Measurements from ENCODE around the gene PCA3.

PCA3 gene

DNA sequence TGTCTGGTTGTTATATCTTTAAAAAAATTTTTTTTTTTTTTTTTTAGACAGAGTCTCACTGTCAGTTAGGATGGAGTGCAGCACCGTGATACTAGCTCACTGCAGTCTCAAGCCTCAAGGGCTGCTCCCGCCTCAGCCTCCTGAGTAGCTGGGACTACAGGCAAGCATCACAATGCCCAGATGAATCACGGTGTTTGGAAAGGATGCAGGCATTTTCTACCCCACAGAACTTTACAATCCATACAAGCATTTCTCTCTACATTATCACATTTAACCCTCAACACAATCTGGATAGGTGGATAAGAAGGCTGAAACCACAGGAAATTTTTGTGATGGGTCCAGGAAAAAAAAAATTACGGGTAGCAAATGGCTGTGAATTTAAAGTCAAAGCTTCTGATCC, 5.8 kb upstream of the PCA3 start:
- no peak for DNase-seq

DNA sequence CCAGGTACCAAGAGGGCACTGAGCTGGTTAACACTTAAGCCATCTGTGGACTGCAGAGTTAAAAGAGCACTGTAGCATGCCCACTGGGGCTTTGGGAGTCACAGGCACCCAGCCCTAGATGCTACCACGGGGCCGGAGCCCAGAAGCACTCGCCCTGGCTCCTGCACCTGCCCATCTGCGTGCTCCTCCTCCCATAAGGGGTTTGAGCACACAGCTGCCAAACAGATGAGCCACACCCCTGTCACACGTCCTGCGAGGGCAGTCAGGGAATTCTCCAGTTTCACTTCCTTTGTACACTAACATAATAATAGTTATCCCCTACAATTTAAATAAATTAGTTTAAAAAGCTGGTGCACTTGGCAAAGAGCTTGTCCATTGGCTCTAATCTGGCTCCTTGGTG, 4.5 kb upstream of the PCA3 start:
- DNase-seq = no peak

DNA sequence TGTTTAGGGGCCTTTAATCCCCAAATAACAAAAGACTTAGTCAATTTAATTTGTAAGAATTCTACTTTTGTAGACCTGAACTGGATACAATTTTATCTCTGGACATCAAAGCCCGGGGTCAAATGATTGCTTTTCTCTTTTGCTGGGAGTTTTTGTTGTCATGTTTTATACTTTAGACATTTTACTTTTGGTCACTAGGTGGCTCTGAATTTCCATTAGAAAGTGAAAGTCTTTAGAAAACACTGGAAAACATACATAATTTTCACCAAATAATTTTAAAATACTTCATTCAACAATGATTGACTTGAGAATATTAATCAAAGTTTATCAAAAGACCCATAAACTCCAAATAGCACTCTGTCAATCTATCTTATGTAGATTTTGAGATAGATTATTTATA, 2.8 kb upstream of the PCA3 start:
- DNase-seq = no peak

DNA sequence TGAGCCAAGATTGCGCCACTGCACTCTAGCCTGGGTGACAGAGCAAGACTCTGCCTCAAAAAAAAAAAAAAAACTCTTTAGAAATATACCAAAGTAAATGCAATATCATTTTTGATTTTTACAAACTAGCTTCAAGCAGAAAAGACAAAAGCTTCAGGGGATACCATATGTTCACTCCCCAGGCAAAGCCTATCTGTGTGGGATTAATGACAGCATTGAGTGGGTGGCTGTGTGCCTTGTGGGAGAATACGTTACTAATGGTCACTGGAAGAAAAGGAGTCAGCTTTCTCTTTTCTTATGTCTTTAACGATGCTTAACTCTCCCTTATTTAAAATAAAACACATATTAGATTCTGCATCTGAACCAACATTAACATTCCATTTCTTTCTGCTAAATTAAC, 1.9 kb downstream of the PCA3 start:
- DNase-seq = no peak

DNA sequence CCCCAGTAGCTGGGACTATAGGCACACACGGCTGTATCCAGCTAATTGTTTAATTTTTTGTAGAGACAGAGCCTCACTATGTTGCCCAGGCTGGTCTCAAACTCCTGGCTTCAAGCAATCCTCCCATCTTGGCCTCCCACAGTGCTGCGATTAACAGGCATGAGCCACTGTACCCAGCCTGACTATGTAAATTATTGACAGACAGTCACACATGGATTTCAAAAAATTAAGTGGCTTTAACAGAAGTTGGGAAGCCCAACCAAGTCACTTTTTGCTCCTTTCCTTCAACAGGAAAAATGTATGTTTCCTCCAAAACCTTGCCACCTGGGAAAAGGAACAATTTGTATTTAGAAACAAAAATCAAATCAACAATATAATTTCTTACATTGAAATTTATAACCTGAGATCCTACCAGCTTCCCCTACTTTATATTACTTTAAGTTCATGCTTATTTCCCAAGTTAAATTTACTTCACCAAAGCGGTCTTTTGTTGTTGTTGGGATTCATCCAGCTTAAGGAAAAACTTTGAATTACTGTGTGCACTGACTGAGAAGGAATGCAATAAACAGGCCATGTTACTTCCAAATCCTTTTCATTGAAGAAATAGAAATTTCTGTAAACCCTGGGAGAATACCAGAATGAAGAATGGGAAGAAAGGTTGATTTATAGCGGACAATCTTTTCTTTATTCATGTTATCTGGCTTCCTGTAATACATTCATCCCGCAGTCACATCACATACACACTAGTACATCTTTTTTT, 8.6 kb downstream of the PCA3 start:
- no peak for DNase-seq

DNA sequence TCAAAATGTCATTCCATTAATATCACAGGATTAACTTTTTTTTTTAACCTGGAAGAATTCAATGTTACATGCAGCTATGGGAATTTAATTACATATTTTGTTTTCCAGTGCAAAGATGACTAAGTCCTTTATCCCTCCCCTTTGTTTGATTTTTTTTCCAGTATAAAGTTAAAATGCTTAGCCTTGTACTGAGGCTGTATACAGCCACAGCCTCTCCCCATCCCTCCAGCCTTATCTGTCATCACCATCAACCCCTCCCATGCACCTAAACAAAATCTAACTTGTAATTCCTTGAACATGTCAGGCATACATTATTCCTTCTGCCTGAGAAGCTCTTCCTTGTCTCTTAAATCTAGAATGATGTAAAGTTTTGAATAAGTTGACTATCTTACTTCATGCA, 20.6 kb downstream of the PCA3 start:
- DNase-seq = no peak

DNA sequence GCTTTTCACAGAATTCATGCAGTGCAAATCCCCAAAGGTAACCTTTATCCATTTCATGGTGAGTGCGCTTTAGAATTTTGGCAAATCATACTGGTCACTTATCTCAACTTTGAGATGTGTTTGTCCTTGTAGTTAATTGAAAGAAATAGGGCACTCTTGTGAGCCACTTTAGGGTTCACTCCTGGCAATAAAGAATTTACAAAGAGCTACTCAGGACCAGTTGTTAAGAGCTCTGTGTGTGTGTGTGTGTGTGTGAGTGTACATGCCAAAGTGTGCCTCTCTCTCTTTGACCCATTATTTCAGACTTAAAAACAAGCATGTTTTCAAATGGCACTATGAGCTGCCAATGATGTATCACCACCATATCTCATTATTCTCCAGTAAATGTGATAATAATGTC, 21.3 kb downstream of the PCA3 start:
- DNase-seq = no peak

DNA sequence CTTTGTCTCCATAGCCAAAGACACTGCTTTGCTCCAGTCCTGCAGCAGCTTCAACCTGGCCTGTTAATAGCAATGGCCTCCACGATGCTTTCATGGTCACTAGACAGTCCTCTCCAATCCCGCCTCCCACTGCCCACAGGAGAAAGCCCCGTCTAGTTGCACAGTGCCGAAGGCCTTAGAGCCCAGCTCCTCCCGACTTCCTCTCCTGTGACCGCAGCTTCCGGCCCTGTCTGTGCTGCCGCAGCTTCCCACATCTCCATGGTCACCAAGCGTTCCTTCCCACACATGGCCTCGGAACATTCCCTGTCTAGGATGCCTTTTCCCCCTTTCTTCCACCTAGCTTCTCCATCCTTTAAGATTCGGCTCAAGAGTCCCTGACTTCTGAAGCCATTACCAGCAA, 23.4 kb downstream of the PCA3 start:
- DNase-seq = no peak

DNA sequence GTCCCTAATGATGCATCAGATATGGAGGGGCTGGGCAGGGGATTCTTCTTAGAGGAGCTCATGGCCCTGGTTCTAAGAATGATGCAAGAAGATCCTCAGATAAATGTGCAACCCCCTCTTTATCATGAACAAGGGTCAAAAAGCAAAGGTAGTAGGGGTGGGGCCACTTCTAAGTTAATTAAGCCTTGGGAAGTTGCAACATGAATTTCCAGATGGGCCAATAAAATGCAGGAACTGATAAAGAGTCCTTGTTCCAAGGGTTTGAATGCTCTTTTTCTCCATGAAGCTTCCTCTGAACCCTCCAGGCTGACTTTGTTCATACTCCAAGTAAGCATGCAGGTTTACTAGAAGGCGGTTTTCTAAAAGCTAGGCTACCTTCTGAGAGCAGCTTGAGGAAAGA, 25.6 kb downstream of the PCA3 start:
- DNase-seq = no peak

DNA sequence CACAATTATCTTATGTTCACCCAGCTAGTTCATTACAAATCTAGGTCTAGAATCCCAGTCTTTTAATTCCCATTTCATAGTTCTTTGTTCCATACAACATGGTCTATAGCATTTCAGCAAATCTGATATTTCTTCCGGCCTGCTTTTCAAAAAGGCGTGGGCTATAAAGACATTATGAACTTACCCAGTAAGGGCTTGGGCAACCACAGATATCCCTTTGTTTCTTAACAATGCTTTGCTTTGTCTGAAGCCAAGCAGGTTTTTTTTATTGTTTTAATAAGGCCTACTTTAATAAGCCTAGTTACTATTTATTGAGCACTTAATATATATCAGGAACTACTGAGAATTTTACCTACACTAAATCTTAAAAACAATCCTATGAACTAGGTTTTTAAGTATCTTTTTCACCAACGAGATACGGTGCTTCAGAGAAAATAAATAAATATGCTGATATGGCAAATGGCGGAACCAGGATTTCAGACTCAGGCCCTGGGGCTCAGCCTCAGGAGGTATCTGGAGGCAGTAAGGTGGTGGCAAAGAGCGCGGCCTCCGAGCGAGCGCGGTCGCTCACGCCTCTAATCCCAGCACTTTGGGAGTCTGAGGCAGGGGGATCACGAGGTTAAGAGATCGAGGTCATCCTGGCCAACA, 29.7 kb downstream of the PCA3 start:
- no peak for DNase-seq

DNA sequence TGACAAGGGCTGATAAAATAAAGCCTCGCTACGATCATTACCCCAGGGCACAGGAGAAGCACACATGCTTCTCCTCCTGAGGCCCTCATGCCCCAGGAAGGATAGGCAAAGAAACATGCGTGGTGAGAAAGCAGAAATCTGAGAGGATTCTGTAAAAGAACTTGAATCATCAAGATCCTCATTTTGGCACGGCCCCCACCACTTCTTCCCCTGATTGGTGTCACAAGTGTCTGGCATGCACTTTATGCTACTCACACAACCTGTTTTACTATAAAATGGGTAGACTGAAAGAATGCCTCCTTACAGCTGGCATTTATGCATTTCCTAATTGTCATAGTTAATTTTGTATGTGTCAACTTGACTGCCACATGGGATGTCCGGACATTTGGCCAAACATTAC, 32.1 kb downstream of the PCA3 start:
- no peak for DNase-seq

DNA sequence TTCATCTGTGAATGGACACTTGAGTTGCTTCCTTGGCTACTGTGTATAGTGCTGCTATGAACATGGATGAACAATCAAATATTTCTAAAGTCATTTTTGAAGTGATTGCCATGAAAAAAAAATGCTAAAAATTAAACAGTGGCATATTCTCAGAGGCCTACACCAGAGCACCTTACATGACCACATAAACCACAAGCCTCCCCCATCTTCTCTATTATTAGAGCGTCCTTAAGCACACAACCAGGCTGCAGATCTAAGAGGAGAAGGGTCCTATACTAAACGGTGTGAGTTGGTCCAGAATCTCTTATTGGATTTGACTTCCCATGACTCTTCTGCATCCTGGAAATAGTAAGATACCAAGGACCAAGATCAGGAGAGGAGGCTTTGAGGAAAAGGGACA, 34.3 kb downstream of the PCA3 start:
- DNase-seq = no peak

DNA sequence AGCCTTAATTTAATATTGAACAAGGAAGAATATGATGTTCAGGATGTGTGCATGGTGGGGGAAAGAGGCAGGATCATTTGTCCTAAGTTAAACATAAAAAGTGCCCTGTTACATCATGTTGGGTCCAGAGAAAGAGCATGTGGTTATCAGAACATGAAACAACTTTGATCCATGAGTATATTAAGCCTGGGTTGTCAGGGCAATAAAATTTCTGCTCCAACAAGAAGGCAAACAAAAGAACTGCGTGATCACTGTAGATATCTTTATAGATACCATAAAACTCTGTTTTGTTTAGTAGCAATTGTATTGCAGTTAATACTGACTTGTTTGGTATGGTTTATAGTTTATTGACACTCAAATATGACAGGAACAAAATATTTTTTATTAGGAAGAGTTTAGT, 35.2 kb downstream of the PCA3 start:
- no peak for DNase-seq

DNA sequence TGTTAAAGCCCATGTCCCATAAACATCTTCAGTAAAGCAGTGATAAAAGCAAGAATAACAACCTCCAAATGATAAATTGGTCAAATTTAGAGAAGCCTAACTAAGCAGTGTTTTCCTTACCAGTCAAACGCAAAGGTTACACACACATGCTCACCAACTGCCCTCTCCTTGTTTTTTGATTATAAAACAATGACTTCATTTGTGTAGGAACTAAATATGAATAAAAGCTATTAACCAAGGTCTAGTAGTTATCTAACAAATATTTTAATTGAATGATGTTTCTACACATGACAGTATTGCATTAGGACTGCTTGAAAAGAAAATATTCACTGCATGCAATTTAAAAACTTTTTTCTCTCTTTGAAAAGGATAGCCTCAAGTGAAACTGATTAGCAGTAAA, 36.7 kb downstream of the PCA3 start:
- no peak for DNase-seq

DNA sequence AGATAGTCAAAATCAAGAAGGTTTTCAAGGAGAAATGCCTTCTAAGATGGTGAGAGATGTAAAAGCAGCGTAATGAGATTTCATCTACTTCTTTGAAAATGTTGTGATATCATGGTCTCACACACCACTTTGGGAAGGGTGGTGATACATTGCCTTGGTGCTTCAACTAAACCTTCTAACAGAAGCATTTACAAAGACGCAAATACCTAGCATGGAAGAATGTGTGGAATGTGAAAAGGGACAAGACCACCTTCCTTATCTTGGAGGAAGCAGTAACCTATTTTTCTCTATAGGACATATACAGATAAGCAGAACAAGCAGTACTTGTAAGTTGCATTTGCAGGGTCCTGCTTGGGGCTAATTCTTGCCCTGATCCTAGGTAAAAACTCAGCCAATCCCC, 38.8 kb downstream of the PCA3 start:
- DNase-seq = no peak

DNA sequence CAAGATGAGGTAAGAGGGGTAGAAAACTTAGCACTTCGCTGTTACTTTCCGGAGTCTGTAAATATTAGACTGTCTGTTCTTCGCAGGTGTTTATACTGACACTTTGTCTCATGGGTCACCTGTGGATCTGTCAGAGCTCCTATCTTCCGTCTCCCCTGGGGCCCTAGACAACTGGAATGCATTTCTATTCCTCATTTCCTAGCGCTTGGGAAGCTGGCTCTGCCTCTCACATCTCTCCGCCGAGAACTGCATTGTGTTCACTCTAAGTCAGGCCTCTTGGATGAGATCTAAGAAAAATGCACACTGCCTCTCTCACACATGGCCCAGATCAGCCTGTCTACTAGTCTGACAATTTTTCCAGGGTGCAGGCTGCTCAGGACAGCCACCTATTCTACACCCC, 39.5 kb downstream of the PCA3 start:
- no peak for DNase-seq

DNA sequence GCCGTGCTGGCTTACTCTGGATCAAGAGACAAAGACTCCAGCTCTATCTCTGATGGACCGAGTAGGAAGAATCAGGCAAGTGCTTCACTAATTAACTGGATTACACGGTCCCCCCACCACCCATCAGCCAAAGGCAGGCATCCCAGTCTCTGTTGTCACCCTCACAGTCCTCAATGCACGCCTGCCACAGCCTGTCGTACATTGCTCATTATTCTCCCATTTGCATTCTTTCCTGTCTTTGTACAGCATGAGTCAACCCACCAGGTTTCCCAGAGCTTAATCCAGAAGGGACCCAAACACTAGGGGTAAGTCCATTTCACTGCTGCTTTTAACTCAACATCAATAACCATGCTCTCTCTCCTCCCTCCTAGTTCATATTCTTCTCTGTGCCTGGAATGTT, 44.4 kb downstream of the PCA3 start:
- DNase-seq = no peak

DNA sequence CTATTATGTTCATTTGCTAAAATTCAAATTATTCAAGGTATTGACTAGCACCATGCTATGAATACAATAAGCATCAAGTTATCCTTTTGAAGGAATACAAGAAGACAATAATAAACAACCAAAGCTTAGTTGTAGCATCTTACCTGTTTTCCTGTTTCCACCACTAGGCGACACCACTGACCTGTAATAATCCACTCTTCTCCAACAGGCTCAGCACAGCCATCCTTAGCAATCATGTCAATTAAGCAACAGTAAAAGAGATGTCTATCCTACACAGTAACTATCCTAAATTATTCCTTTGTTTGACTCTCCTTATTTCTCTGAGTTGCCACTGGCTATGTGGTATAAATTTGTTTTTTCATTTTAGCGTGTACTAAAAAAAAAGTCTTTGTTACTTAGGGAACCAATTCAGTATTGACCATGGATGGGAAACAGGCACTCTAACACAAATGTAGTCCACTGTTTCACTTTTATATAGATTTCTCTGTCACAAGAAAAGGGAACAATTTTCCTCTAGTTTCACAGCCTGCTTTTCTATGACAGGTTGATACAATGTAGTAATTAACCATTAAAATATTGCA, 46.2 kb downstream of the PCA3 start:
- DNase-seq = peak; percentile 23

DNA sequence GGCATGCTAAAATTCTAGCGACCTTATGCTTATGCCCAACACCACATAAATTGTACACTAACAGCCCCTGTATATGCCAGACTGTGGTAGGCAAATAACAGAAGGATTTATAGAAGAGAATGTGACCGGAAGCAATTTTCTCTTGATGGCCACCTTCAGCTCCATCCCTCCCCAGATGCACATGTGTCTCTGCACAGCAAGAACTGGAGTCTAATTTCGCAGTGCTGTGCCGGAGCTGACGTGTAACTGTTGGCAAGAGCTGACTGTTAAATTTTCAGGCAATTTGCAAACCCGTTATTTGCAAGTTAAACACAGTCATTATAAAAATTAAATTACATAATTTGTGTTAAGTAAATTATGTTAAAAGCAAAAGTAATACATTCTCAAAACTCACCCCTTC, 48.4 kb downstream of the PCA3 start:
- no peak for DNase-seq

DNA sequence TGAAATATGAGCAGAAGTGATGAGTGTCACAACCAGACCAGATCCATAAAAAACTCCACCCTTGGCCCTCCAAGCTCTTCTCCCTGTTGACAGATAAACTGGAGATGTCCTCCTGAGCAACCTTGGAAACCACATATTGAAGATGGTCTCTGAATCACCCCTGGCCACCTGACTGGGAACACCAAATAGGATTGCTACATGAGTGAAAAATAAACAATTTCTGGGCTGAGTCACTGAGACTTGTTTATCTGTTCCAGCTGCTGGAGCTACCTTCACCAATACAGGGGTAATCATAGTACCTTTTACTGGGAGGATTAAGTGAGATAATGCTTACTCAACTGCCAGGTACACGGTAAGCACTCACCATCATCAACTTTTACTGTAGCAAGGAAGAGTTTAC, 53.3 kb downstream of the PCA3 start:
- DNase-seq = peak; percentile 52

DNA sequence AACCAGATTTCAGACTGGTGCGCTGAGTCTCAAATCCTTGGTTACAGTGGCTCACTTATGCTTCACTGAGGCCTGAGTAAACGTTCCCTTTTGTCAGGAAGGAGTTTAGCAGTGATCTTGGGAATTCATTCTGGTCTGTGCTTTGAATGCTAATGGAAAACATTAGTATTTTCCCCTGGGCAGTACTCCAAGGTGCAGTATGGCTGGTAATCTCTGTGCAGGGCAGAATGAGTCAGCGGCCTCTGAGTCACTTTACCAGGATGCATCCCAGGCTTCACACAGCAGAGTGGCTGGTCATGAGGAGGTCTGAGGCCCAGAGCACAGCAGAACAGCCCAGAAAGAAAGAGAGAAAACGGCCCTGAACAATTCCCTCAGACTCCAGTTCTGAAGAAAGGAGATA, 54.0 kb downstream of the PCA3 start:
- DNase-seq = peak; percentile 95

DNA sequence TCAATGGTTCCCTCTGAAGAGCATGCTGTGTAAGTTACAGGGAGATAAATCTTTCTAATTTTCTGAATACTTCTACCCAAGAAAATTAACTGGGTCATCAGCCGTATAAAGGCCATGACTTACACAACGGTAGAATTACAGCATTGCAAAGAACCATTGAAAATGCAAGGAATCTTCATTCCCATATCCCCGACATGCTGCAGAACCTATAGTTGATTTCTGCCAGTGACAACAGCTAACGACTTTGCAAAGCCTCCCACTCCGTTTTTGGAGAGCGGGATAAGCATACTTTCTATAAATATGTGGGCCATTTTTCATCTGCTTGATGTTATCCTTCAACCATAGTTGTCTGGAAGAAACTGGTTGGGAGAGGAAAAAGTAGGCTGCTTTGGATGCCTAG, 56.2 kb downstream of the PCA3 start:
- DNase-seq = no peak

DNA sequence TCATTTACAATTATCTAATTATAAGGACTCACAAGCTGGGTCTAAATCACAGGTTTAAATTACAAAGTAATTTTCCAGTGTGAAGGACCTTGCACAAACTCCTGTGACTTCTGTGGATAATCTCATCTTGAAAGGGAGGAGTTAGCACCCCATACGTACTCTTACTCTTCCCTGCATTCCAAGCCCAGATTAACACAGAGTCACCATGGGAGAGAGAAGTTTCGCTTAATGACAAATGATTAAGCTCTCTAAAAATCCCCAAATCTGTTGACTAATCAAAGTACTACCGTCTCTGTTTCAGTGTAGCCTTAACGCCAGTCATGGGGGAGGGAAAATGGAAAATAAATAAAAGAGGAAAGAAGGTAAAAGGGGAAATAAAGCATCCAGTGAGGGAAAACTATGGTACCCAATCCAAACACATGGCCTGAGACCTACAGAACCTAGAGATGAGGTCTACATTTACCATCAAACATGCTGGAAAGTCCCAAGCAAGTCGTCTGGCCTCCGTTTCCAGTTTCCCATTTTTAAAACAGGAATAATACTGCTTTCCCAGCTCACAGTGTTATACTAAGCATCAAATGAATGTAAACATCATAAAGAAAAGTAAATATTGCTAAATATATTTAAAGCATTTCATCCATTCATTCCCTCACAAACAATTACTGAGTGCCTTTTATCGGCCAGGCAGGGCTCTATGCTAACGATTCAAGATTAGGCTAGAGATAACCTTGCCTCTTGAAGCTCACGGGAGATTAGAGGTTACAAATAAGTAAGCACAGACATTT, 63.2 kb downstream of the PCA3 start:
- no peak for DNase-seq

DNA sequence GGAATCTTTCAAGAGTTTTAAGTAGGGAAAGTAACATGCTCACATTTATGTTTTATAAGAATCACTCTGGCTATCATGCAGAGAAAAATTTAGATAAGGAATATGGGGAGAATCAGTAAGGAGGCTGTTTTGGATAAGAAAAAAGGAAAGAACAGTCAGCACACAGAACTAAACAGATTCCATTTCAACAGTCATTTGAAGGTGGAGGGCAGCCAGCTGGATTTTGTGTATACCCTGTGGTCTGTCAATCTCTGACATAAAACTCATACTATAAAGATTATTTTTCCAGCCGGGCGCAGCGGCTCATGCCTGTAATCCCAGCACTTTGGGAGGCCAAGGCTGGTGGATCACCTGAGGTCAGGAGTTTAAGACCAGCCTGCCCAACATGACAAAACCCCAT, 64.2 kb downstream of the PCA3 start:
- DNase-seq = no peak
